ENCODE data around the gene METTL25B.

Gene METTL25B

DNA sequence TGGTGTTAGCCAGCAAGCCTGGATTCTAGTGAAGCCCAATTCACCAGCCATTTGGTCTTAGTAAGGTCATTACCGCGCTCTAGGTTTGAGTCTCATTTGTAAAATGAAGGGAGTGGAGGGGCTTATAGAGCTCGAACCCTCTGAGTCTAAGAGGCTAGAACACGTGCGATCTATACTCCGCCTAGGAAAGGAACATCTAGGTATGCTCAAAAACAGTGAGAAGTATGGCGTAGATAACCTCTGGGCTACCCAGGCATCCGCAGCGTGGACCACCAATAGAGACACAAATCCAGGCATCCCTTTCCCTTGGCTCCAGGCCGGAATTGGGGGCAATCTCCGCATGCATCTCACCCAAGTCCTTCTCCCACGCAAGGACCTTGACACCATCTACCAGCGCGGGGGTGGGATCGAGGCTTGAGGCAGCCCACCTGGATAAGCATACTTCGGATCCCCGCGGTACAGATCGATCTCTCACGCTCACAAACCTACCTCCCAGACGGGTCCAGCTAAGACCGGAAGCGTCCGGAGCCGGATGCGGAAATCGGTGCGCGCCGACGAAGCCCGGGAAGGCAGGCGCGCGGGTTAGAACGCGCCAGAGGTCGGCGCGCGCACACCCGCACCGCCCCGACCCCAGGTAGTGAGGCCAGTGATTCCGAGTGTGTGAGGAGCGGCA lies at the start of gene METTL25B:
Gene METTL25B (plus strand): TSS at position 544 of the 673 bp plus-strand sequence. CDS start 636 bp downstream, outside the sequence.
- peak; percentile 73 for DNase-seq (ENCODE audit: low spot score)

DNA sequence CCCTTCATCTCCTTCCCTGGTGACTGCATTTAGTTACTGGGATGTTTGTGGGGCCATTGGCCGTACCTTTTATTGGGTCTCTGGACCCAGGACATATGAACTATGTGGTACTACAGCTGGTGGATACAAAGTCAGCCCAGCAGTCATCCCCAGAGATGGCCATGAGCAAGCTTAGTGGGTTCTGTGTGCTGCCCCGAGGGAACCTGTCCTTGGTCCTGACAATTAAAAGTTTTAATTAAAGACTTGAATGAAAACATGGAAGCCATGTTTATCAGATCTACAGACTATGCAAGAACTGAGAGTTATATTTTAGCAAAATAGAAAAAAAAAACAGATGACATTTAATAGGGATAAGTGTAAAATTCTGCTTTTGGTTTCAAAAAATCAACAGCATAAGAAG lies 48.2 kb upstream of the METTL25B start:
- DNase-seq (ENCODE audit: low spot score), result no peak

DNA sequence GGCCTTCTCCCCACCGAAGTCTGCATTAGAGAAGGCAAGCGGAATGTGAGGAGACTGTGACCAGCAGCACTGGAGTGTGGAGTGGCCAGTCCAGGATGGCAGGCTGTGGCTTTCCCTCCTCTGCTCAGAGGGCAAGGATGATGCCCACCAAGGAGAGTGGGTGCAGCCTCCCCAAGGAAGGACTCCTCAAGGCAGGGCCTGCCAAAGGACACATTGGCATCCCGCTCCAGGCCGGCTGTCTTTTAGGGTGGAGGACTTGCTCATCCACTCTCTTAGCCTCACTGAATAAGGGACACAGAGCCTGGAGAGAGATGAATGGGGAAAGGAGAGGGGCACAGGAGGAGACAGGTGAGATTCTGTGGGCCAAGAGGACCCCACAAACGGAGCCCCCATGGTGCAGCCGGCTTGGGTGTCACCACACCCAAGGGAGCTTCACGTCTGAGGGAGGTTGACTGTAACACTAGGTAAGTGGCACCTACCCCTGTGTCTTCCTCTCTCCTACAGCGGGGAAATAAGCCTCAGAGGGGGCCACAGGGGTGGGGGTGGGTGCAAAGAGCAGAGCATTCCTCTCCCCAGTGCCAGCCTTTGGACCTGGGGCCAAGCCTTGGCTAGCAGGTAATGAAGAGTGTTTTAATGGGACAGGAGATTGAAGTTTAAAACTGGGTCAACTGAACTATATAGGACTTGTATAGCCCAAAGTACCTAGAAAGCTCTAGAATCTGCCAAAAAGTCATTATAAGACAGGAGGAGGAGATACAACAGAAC lies 46.9 kb upstream of the METTL25B start:
- DNase-seq (ENCODE audit: low spot score), result no peak

DNA sequence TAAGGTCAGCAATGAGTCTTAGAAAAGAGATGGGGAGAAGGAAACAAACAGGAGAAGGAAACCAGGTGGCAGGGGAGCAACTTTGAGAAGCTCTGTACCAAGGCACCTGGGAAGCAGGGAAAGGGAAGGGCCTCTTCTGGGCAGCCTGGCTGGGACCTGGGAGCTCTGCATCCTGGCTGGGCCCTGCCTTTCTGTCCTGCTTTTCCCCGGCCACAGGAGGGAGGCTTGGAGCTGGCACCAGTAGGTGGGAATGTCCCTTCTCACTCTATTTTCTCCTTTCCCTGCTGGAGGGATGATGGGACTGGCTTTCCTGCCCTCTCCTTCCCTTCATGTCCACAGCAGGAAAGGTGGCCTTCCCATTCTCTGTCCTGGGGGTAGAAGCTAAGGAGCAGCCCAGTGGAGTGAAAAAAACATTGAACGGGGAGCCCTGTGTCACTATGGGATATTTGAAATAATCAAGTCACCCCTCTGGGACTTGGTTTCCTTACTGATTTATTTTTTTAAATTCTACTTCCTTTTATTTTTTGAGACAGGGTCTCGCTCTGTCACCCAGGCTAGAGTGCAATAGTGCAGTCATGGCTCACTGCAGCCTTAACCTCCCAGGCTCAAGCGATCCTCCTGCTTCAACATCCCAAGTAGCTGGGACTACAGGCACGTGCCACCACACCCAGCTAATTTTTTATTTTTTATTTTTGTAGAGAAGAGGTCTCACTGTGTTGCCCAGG lies 45.9 kb upstream of the METTL25B start:
- DNase-seq (ENCODE audit: low spot score), result no peak

DNA sequence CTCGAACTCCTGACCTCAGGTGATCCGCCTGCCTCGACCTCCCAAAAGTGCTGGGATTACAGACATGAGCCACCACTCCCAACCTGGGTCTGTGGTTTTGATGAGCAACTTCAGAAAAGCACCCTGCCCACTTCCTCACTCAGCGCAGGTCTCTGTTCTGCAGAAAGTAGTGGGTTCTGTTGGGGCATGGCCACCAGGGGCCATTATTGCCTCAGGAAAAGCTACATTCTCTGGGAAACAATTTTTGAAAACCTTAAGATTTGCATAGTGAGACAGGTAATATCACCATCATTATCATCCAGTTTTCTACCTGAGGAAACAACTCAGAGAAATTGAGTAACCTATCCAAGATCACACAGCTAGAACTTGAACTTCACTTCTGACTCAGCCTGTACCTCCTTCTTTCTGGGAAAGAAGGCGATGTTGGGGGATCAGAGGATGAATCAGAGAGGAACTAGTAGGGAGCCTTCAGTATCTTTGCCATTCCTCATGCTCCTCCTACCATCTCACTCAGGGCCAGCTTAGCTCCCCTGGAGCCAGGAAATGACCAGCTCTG lies 44.0 kb upstream of the METTL25B start:
- no peak for DNase-seq (ENCODE audit: low spot score)

DNA sequence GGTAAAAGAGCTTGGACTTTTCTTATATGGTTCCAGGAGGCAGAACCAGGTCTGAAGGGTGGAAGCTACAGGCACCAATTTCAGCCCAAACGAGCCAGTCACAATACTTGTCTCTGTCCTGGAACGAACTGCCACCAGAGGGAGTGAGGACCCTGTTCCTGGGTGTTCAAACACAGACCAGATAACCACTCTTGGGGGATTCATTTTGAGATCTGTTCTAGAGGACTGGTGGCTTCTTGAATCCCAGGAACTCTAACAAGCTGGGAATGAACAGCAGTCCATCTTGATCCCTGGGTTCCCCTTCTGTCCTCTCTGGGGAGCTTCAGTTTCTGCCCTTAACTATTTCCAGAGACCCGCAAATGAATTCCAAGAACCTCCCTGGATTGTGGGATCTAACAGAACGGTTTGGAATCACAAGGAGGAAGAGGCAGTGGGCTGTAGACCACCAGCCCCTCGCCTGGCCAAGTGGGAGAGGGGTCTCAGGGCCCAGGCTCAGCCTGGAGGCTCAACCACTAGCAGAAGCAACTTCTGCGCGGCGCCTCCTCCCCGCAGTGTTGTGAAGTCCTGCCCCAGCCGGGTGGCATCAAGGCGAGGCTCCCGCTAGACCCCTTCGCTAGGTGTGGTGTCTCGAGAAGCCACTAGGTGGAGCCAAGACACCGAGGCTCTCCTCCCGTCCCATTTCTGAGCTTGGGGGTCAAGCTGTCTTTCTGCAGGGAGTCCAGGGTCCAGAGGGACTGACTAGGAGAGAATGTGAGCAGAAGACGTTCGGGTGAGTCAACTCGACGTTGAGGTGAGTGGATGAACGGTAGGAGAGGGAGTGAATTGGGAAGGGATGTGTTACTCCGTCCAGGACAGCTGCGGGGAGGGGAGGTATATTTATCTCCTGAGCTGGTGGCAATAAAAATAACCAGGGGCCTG lies 39.0 kb upstream of the METTL25B start:
- DNase-seq (ENCODE audit: low spot score), result peak; percentile 74

- DNase-seq (ENCODE audit: low spot score), result no peak
These were observed 38.2 kb upstream of the METTL25B start for GRCh38 chr1:156689953-156690674.

- no peak for DNase-seq (ENCODE audit: low spot score)
These were observed 37.6 kb upstream of the METTL25B start for GRCh38 chr1:156690675-156691036.

DNA sequence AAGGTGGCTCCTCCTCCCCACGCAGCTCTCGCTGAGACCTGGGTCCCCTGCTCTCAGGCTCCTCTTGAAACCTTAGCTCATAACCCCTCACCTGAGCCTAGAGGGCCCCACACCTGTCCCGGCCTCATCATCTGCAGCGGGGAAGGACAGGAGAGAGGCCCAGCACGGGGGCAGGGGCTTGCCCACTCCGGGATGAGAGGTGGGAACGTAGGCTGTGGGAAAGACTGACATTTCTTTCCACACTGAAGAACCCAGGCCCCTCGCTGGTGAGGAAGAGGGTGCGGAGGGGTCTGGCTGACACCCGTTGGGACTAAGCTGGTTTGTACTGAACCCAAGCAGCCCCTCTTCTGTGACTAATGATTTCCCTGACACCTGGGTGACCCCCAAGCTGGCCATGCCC lies 37.1 kb upstream of the METTL25B start:
- no peak for DNase-seq (ENCODE audit: low spot score)

DNA sequence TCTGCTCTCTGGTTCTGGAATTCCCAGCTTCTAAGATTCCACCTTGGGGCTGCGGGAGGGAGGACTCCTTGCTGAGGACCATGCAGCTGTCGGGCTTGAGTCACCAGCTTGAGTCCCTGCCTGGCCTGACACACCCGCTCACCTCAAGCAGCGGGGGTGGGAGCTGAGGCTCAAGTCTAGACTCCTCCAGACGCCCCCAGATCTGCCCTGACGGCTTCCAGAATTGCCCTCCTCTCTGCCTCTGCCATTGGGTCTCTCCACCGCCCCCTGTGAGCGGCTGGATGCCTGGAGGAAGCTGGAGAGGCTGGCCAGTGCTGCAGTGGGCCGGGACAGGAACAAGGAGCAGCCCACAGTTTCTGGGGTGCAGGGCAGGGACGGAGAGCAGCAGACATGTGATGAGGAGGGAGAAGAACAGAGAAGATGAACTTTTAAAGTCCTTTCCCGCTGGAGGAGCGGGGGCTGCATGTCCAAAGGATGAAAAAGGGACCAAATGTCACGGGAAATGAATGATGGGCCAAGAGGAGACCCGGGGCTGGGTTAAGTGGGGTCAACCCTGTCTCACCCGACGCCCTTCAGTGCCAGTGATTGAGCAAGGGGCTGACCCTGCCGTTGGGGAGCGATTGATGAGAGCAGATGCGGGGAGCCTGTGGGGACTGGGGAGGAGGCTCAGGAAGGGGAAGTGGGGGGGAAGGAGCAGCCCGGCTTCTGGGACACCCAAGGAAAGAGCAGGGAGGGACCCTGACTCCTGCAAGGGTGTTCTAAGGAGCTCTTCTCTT lies 36.4 kb upstream of the METTL25B start:
- no peak for DNase-seq (ENCODE audit: low spot score)

GRCh38 chr1:156692441-156692924 lies 35.8 kb upstream of the METTL25B start:
- no peak for DNase-seq (ENCODE audit: low spot score)

- DNase-seq (ENCODE audit: low spot score), result no peak
These were observed 35.1 kb upstream of the METTL25B start for GRCh38 chr1:156692925-156693847.

GRCh38 chr1:156693848-156694689 lies 34.2 kb upstream of the METTL25B start:
- DNase-seq (ENCODE audit: low spot score), result no peak

- no peak for DNase-seq (ENCODE audit: low spot score)
These were observed 33.6 kb upstream of the METTL25B start for GRCh38 chr1:156694690-156694962.

DNA sequence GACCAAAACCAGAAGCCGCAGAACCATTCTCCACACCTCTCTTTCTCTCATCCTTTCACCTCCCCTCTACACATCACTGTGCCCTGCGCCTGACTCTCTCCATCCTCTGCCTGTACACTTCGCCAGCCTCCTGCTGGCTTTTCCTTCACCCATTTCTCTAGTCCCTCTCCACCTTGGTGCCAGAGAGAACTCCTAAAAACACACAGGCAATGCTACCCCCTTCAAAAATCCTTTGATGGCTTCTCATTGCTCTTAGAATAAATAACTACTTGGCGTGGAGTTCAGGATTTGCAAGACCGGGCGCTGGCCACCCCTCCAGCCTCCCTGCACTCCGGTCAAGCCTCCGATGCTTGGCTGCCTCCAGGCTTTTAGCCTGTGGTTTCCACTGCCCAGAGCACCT lies 31.5 kb upstream of the METTL25B start:
- no peak for DNase-seq (ENCODE audit: low spot score)

- no peak for DNase-seq (ENCODE audit: low spot score)
These were observed 30.8 kb upstream of the METTL25B start for GRCh38 chr1:156697481-156697880.

DNA sequence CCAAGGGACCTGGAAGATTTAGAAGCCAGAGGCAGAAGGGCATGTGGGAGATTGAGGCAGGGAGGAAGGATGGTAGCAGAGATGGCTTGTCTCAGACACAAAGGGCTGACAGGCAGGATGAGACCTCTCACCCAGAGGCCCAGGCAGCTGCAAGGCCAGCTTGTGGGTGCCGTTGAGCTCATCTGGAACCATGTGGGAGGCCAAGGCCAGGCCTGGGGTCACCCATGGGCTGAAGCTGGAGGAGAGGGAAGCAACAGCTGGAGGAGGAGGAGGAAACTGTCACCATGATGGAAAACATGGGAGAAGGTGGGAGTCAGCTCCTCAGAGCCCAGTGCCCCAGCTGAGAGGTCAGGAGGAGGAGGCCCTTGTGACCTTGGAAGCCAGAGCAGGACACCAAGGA lies 29.3 kb upstream of the METTL25B start:
- no peak for DNase-seq (ENCODE audit: low spot score)

Measured in kidney capillary endothelial cell (primary cell).